Measurements from ENCODE around the gene WWOX.

Gene WWOX

GRCh38 chr16:78592111-78592510 lies 492.7 kb downstream of the WWOX start:
- TF ChIP-seq POLR2AphosphoS5 (IDR thresholded peaks at IDR 0.05; ENCODE audit: low read depth, low read length), result no peak
- TF ChIP-seq TAF1 (IDR thresholded peaks at IDR 0.05; ENCODE audit: borderline replicate concordance, insufficient read depth, low read length), result no peak
- no peak for TF ChIP-seq SIN3A (IDR thresholded peaks at IDR 0.05; ENCODE audit: borderline replicate concordance, insufficient read depth, low read length)
- TF ChIP-seq REST (IDR thresholded peaks at IDR 0.05; ENCODE audit: insufficient read depth in 1 of 2, low read depth in 2 of 2, low read length in 2 of 2), result no peak
- no peak for TF ChIP-seq FOXP2 (optimal IDR thresholded peaks at IDR 0.05; ENCODE audit: borderline replicate concordance, extremely low read depth, extremely low read length, insufficient read depth)

- no peak for TF ChIP-seq REST (IDR thresholded peaks at IDR 0.05; ENCODE audit: insufficient read depth in 1 of 2, low read depth in 2 of 2, low read length in 2 of 2)
- TF ChIP-seq TAF1 (IDR thresholded peaks at IDR 0.05; ENCODE audit: borderline replicate concordance, insufficient read depth, low read length), result no peak
- TF ChIP-seq SIN3A (IDR thresholded peaks at IDR 0.05; ENCODE audit: borderline replicate concordance, insufficient read depth, low read length), result no peak
- no peak for TF ChIP-seq POLR2AphosphoS5 (IDR thresholded peaks at IDR 0.05; ENCODE audit: low read depth, low read length)
Measured at GRCh38 chr16:78593352-78593751, 493.9 kb downstream of the WWOX start.

- no peak for TF ChIP-seq SIN3A (IDR thresholded peaks at IDR 0.05; ENCODE audit: borderline replicate concordance, insufficient read depth, low read length)
- TF ChIP-seq FOXP2 (optimal IDR thresholded peaks at IDR 0.05; ENCODE audit: borderline replicate concordance, extremely low read depth, extremely low read length, insufficient read depth), result no peak
- TF ChIP-seq REST (IDR thresholded peaks at IDR 0.05; ENCODE audit: insufficient read depth in 1 of 2, low read depth in 2 of 2, low read length in 2 of 2), result no peak
- no peak for TF ChIP-seq TAF1 (IDR thresholded peaks at IDR 0.05; ENCODE audit: borderline replicate concordance, insufficient read depth, low read length)
- TF ChIP-seq POLR2AphosphoS5 (IDR thresholded peaks at IDR 0.05; ENCODE audit: low read depth, low read length), result no peak
Measured at GRCh38 chr16:78594191-78594590, 494.7 kb downstream of the WWOX start.

- no peak for TF ChIP-seq TAF1 (IDR thresholded peaks at IDR 0.05; ENCODE audit: borderline replicate concordance, insufficient read depth, low read length)
- TF ChIP-seq POLR2AphosphoS5 (IDR thresholded peaks at IDR 0.05; ENCODE audit: low read depth, low read length), result no peak
- TF ChIP-seq SIN3A (IDR thresholded peaks at IDR 0.05; ENCODE audit: borderline replicate concordance, insufficient read depth, low read length), result no peak
- TF ChIP-seq FOXP2 (optimal IDR thresholded peaks at IDR 0.05; ENCODE audit: borderline replicate concordance, extremely low read depth, extremely low read length, insufficient read depth), result no peak
- TF ChIP-seq REST (IDR thresholded peaks at IDR 0.05; ENCODE audit: insufficient read depth in 1 of 2, low read depth in 2 of 2, low read length in 2 of 2), result no peak
Measured at GRCh38 chr16:78596348-78596995, 497.0 kb downstream of the WWOX start.
